ENCODE data around the gene ATP6V0A1.
"Not testable (repeated sequence)": the region's sequence is repeated elsewhere in the genome, so short reads cannot be mapped to it uniquely, and the experiment has no call there.

ATP6V0A1 gene

GRCh38 chr17:42436391-42436790 is 22.3 kb upstream of the ATP6V0A1 start:
- no peak for DNase-seq (ENCODE audit: low read depth in 2 of 2, low spot score in 1 of 2)

GRCh38 chr17:42438600-42439567 is 19.8 kb upstream of the ATP6V0A1 start:
- DNase-seq (ENCODE audit: low read depth in 2 of 2, low spot score in 1 of 2) = no peak

GRCh38 chr17:42441371-42442195 is 17.1 kb upstream of the ATP6V0A1 start:
- no peak for DNase-seq (ENCODE audit: low read depth in 2 of 2, low spot score in 1 of 2)

GRCh38 chr17:42442196-42442565 is 16.5 kb upstream of the ATP6V0A1 start:
- DNase-seq (ENCODE audit: low read depth in 2 of 2, low spot score in 1 of 2) = no peak

GRCh38 chr17:42449176-42449575 is 9.5 kb upstream of the ATP6V0A1 start:
- DNase-seq (ENCODE audit: low read depth in 2 of 2, low spot score in 1 of 2) = not testable (repeated sequence)

GRCh38 chr17:42449838-42450237 is 8.8 kb upstream of the ATP6V0A1 start:
- not testable (repeated sequence) for DNase-seq (ENCODE audit: low read depth in 2 of 2, low spot score in 1 of 2)

- DNase-seq (ENCODE audit: low read depth in 2 of 2, low spot score in 1 of 2) = not testable (repeated sequence)
Measured at GRCh38 chr17:42451270-42451669, 7.4 kb upstream of the ATP6V0A1 start.

GRCh38 chr17:42453439-42453838 is 5.2 kb upstream of the ATP6V0A1 start:
- no peak for DNase-seq (ENCODE audit: low read depth in 2 of 2, low spot score in 1 of 2)

GRCh38 chr17:42454987-42455386 is 3.7 kb upstream of the ATP6V0A1 start:
- DNase-seq (ENCODE audit: low read depth in 2 of 2, low spot score in 1 of 2) = not testable (repeated sequence)

- no peak for DNase-seq (ENCODE audit: low read depth in 2 of 2, low spot score in 1 of 2)
Measured at GRCh38 chr17:42456223-42457106, 2.2 kb upstream of the ATP6V0A1 start.

GRCh38 chr17:42457107-42457792 is 1.4 kb upstream of the ATP6V0A1 start:
- DNase-seq (ENCODE audit: low read depth in 2 of 2, low spot score in 1 of 2) = no peak

GRCh38 chr17:42459256-42459800 is 650 bp downstream of the ATP6V0A1 start:
- DNase-seq (ENCODE audit: low read depth in 2 of 2, low spot score in 1 of 2) = no peak

GRCh38 chr17:42459801-42460281 is 1.2 kb downstream of the ATP6V0A1 start:
- no peak for DNase-seq (ENCODE audit: low read depth in 2 of 2, low spot score in 1 of 2)

- no peak for DNase-seq (ENCODE audit: low read depth in 2 of 2, low spot score in 1 of 2)
Measured at GRCh38 chr17:42460371-42460770, 1.7 kb downstream of the ATP6V0A1 start.

GRCh38 chr17:42463976-42464400 is 5.3 kb downstream of the ATP6V0A1 start:
- no peak for DNase-seq (ENCODE audit: low read depth in 2 of 2, low spot score in 1 of 2)

- DNase-seq (ENCODE audit: low read depth in 2 of 2, low spot score in 1 of 2) = no peak
Measured at GRCh38 chr17:42467889-42468288, 9.2 kb downstream of the ATP6V0A1 start.

GRCh38 chr17:42472709-42473521 is 14.2 kb downstream of the ATP6V0A1 start:
- DNase-seq (ENCODE audit: low read depth in 2 of 2, low spot score in 1 of 2) = no peak

GRCh38 chr17:42474276-42474675 is 15.6 kb downstream of the ATP6V0A1 start:
- DNase-seq (ENCODE audit: low read depth in 2 of 2, low spot score in 1 of 2) = no peak

- no peak for DNase-seq (ENCODE audit: low read depth in 2 of 2, low spot score in 1 of 2)
Measured at GRCh38 chr17:42475121-42475520, 16.4 kb downstream of the ATP6V0A1 start.
